Left renal cortex interstitium (tissue), 4 donors: ENCODE data around the gene TRAPPC10. TPM values are rescaled to one million over a fixed set of nuclear protein-coding genes. Genes with fewer than 3 reads are reported as not detected.

Experiments used
- DNase-seq, 4 donors: peaks; one replicate each; pipeline ENCODE4 v3.0.0-alpha.2; 2013; ENCODE audit warnings: low read depth in 4 of 4, low spot score in 2 of 4, missing footprints in 1 of 4
- polyA plus RNA-seq, 4 donors: library from polyadenylated mRNA; unstranded; fragments of 120-200 nt; gene quantifications; one replicate each; pipeline ENCODE4 v1.2.1, GENCODE V29; 2013; ENCODE audit not compliant: insufficient read length in 4 of 4

Gene TRAPPC10
- 10 to 100 TPM; 29.7 to 48.8 (median 39.9) TPM for polyA plus RNA-seq

GRCh38 chr21:44011579-44012473 lies at the start of gene TRAPPC10:
Gene TRAPPC10 (plus strand): TSS chr21:44012309. CDS start chr21:44012494, 185 bp downstream.
- peak; percentile 48 to 78 (median 70) for DNase-seq

GRCh38 chr21:43965911-43966585 lies 46.1 kb upstream of the TRAPPC10 start:
- DNase-seq = no peak

- DNase-seq = no peak
These were observed 45.1 kb upstream of the TRAPPC10 start for GRCh38 chr21:43966946-43967512.

GRCh38 chr21:43967981-43968380 lies 44.1 kb upstream of the TRAPPC10 start:
- DNase-seq = no peak

GRCh38 chr21:43968410-43969114 lies 43.5 kb upstream of the TRAPPC10 start:
- DNase-seq = no peak

GRCh38 chr21:43969115-43969444 lies 43.0 kb upstream of the TRAPPC10 start:
- no peak for DNase-seq

GRCh38 chr21:43970551-43970950 lies 41.6 kb upstream of the TRAPPC10 start:
- no peak for DNase-seq

GRCh38 chr21:43971201-43971991 lies 40.7 kb upstream of the TRAPPC10 start:
- DNase-seq = no peak

- no peak for DNase-seq
These were observed 40.2 kb upstream of the TRAPPC10 start for GRCh38 chr21:43971992-43972255.

- DNase-seq = no peak
These were observed 39.1 kb upstream of the TRAPPC10 start for GRCh38 chr21:43972850-43973633.

GRCh38 chr21:43973634-43973955 lies 38.5 kb upstream of the TRAPPC10 start:
- DNase-seq = no peak

GRCh38 chr21:43974791-43975468 lies 37.2 kb upstream of the TRAPPC10 start:
- DNase-seq = no peak

- peak in 1 of 4 donors; percentile 45 for DNase-seq
These were observed 36.5 kb upstream of the TRAPPC10 start for GRCh38 chr21:43975469-43976098.

- DNase-seq = no peak
These were observed 35.4 kb upstream of the TRAPPC10 start for GRCh38 chr21:43976661-43977060.

GRCh38 chr21:43978060-43978459 lies 34.0 kb upstream of the TRAPPC10 start:
- no peak for DNase-seq

GRCh38 chr21:43979654-43980053 lies 32.5 kb upstream of the TRAPPC10 start:
- DNase-seq = no peak

GRCh38 chr21:43981151-43981870 lies 30.8 kb upstream of the TRAPPC10 start:
- DNase-seq = no peak

- DNase-seq = no peak
These were observed 30.3 kb upstream of the TRAPPC10 start for GRCh38 chr21:43981871-43982210.
